Measurements from ENCODE around the gene CEACAM6. TPM values are rescaled to one million over a fixed set of nuclear protein-coding genes. Genes with fewer than 3 reads are reported as not detected.
"Not testable (repeated sequence)": the region's sequence is repeated elsewhere in the genome, so short reads cannot be mapped to it uniquely, and the experiment has no call there.

CEACAM6 gene
- not detected in 3 replicates for total RNA-seq

DNA sequence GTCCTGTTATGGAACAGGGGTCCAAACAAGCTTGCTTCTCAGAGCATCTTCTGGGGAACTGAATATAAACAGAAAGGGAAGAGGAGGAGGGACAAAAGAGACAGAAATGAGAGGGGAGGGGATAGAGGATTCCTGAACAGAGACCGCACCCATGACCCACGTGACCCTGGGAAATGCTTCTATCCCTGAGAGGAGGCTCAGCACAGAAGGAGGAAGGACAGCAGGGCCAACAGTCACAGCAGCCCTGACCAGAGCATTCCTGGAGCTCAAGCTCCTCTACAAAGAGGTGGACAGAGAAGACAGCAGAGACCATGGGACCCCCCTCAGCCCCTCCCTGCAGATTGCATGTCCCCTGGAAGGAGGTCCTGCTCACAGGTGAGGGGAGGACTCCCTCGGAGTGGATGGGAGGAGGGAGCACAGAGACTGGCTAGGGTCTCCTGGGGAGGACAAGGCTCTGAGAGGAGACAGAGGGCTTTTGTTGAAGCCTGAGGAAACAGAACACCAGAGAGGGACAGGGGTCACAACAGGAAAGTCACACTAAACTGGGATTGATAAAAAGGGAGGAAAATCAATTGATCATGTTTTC is at the start of gene CEACAM6:
Gene CEACAM6 (plus strand): TSS at position 203 of the 586 bp plus-strand sequence. CDS start 109 bp downstream, at position 312.
- H3K4me1 Mint-ChIP-seq = no peaks in the 10 kb centered on the region
- no peaks in the 10 kb centered on the region for H3K27me3 Mint-ChIP-seq (ENCODE audit: low read depth)
- H3K36me3 Mint-ChIP-seq = no peaks in the 10 kb centered on the region
- no peak within 1 kb of the TSS for H3K4me3 Mint-ChIP-seq
- TF ChIP-seq, protein P1, sequence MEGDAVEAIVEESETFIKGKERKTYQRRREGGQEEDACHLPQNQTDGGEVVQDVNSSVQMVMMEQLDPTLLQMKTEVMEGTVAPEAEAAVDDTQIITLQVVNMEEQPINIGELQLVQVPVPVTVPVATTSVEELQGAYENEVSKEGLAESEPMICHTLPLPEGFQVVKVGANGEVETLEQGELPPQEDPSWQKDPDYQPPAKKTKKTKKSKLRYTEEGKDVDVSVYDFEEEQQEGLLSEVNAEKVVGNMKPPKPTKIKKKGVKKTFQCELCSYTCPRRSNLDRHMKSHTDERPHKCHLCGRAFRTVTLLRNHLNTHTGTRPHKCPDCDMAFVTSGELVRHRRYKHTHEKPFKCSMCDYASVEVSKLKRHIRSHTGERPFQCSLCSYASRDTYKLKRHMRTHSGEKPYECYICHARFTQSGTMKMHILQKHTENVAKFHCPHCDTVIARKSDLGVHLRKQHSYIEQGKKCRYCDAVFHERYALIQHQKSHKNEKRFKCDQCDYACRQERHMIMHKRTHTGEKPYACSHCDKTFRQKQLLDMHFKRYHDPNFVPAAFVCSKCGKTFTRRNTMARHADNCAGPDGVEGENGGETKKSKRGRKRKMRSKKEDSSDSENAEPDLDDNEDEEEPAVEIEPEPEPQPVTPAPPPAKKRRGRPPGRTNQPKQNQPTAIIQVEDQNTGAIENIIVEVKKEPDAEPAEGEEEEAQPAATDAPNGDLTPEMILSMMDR (IDR thresholded peaks at IDR 0.05; ENCODE audit: unreplicated experiment) = no peak
- peaks cover 64% of the 10 kb centered on the region for H3K9me3 Mint-ChIP-seq
- DNase-seq (ENCODE audit: low spot score in 2 of 2, unreplicated experiment in 2 of 2) = no peak
- H3K27ac Mint-ChIP-seq = no peak within 1 kb of the TSS

DNA sequence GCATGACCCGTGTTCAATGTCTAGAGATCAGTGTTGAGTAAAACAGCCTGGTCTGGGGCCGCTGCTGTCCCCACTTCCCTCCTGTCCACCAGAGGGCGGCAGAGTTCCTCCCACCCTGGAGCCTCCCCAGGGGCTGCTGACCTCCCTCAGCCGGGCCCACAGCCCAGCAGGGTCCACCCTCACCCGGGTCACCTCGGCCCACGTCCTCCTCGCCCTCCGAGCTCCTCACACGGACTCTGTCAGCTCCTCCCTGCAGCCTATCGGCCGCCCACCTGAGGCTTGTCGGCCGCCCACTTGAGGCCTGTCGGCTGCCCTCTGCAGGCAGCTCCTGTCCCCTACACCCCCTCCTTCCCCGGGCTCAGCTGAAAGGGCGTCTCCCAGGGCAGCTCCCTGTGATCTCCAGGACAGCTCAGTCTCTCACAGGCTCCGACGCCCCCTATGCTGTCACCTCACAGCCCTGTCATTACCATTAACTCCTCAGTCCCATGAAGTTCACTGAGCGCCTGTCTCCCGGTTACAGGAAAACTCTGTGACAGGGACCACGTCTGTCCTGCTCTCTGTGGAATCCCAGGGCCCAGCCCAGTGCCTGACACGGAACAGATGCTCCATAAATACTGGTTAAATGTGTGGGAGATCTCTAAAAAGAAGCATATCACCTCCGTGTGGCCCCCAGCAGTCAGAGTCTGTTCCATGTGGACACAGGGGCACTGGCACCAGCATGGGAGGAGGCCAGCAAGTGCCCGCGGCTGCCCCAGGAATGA is 48.4 kb upstream of the CEACAM6 start:
- TF ChIP-seq, protein P1 (IDR thresholded peaks at IDR 0.05; ENCODE audit: unreplicated experiment) = peak; percentile 19
- peak in 1 of 2 experiments; percentile 31 for DNase-seq (ENCODE audit: low spot score in 2 of 2, unreplicated experiment in 2 of 2)
- no peak overlapping the region for H3K27ac Mint-ChIP-seq

DNA sequence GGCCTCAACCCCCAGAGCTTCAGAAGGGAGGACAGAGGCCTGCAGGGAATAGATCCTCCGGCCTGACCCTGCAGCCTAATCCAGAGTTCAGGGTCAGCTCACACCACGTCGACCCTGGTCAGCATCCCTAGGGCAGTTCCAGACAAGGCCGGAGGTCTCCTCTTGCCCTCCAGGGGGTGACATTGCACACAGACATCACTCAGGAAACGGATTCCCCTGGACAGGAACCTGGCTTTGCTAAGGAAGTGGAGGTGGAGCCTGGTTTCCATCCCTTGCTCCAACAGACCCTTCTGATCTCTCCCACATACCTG is 47.9 kb upstream of the CEACAM6 start:
- no peak for DNase-seq (ENCODE audit: low spot score in 2 of 2, unreplicated experiment in 2 of 2)
- peaks cover 5% of the 10 kb centered on the region for H3K36me3 Mint-ChIP-seq
- H3K27ac Mint-ChIP-seq = no peak overlapping the region
- H3K4me1 Mint-ChIP-seq = no peaks in the 10 kb centered on the region
- no peaks in the 10 kb centered on the region for H3K27me3 Mint-ChIP-seq (ENCODE audit: low read depth)
- TF ChIP-seq, protein P1 (IDR thresholded peaks at IDR 0.05; ENCODE audit: unreplicated experiment) = no peak
- H3K9me3 Mint-ChIP-seq = peaks cover 54% of the 10 kb centered on the region
- no peak overlapping the region for H3K4me3 Mint-ChIP-seq

More for the DNA sequence above, 48.4 kb upstream of the CEACAM6 start:
- peaks cover 54% of the 10 kb centered on the region for H3K9me3 Mint-ChIP-seq
- H3K4me1 Mint-ChIP-seq = no peaks in the 10 kb centered on the region
- H3K36me3 Mint-ChIP-seq = peaks cover 3% of the 10 kb centered on the region
- H3K27me3 Mint-ChIP-seq (ENCODE audit: low read depth) = no peaks in the 10 kb centered on the region
- no peak overlapping the region for H3K4me3 Mint-ChIP-seq

DNA sequence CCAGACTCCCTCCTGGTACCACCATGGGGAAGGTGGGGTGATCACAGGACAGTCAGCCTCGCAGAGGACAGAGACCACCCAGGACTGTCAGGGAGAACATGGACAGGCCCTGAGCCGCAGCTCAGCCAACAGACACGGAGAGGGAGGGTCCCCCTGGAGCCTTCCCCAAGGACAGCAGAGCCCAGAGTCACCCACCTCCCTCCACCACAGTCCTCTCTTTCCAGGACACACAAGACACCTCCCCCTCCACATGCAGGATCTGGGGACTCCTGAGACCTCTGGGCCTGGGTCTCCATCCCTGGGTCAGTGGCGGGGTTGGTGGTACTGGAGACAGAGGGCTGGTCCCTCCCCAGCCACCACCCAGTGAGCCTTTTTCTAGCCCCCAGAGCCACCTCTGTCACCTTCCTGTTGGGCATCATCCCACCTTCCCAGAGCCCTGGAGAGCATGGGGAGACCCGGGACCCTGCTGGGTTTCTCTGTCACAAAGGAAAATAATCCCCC is 47.4 kb upstream of the CEACAM6 start:
- TF ChIP-seq, protein P1 (IDR thresholded peaks at IDR 0.05; ENCODE audit: unreplicated experiment) = no peak
- Mint-ChIP-seq H3K9me3 (peaks cover 54% of the 10 kb centered on the region), H3K27ac (no peak overlapping the region), H3K4me1 (no peaks in the 10 kb centered on the region), H3K27me3 (ENCODE audit: low read depth) (no peaks in the 10 kb centered on the region), H3K4me3 (no peak overlapping the region), H3K36me3 (peaks cover 8% of the 10 kb centered on the region)
- peak in 1 of 2 experiments; percentile 28 for DNase-seq (ENCODE audit: low spot score in 2 of 2, unreplicated experiment in 2 of 2)

DNA sequence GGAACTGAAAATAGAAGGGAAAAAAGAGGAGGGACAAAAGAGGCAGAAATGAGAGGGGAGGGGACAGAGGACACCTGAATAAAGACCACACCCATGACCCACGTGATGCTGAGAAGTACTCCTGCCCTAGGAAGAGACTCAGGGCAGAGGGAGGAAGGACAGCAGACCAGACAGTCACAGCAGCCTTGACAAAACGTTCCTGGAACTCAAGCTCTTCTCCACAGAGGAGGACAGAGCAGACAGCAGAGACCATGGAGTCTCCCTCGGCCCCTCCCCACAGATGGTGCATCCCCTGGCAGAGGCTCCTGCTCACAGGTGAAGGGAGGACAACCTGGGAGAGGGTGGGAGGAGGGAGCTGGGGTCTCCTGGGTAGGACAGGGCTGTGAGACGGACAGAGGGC is 46.8 kb upstream of the CEACAM6 start, which contains the start of gene CEACAM5:
Gene CEACAM5 (plus strand): TSS at position 146 of the 400 bp plus-strand sequence. CDS start 106 bp downstream, at position 252.
- no peaks in the 10 kb centered on the region for H3K4me1 Mint-ChIP-seq
- H3K4me3 Mint-ChIP-seq = no peak within 1 kb of the TSS
- TF ChIP-seq, protein P1 (IDR thresholded peaks at IDR 0.05; ENCODE audit: unreplicated experiment) = no peak
- H3K27me3 Mint-ChIP-seq (ENCODE audit: low read depth) = no peaks in the 10 kb centered on the region
- no peak within 1 kb of the TSS for H3K27ac Mint-ChIP-seq
- peaks cover 53% of the 10 kb centered on the region for H3K9me3 Mint-ChIP-seq
- peaks cover 9% of the 10 kb centered on the region for H3K36me3 Mint-ChIP-seq
- DNase-seq (ENCODE audit: low spot score in 2 of 2, unreplicated experiment in 2 of 2) = no peak

DNA sequence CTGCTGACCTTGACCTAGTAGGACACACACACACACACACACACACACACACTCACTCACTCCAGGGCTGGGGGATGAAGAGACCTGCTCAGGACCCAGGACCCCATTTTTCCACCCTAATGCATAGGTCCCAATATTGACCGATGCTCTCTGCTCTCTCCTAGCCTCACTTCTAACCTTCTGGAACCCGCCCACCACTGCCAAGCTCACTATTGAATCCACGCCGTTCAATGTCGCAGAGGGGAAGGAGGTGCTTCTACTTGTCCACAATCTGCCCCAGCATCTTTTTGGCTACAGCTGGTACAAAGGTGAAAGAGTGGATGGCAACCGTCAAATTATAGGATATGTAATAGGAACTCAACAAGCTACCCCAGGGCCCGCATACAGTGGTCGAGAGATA is 45.8 kb upstream of the CEACAM6 start:
- H3K4me3 Mint-ChIP-seq; DNase-seq (ENCODE audit: low spot score in 2 of 2, unreplicated experiment in 2 of 2); H3K27me3 Mint-ChIP-seq (ENCODE audit: low read depth); H3K27ac Mint-ChIP-seq; H3K4me1 Mint-ChIP-seq: not testable (repeated sequence)
- Mint-ChIP-seq H3K9me3 (peaks cover 57% of the 10 kb centered on the region), H3K36me3 (peaks cover 11% of the 10 kb centered on the region)
